DND-41 (cell line): ENCODE results near the gene KDM6A.

Experiments
- ATAC-seq: fragments of 200-7000 bp; cut with Tn5 transposase; 3 replicates; pipeline ENCODE4 v1.9.1; 2021; ENCODE audit warnings: low read depth; ENCODE audit not compliant: insufficient read depth
- DNase-seq: peaks from one replicate; pipeline ENCODE4 v3.0.0-alpha.2; 2020
- H2AFZ ChIP-seq: 2 replicates; pipeline ENCODE4 v1.6.0; 2012; ENCODE audit warnings: low read depth, low read length
- H3K27ac ChIP-seq: 2 replicates; pipeline ENCODE4 v1.5.1; 2012; ENCODE audit warnings: low read length, inconsistent platforms
- H3K27me3 ChIP-seq: fragments of 200-600 bp; sonication (generic); 2 replicates; pipeline ENCODE4 v1.6.0; 2012; ENCODE audit warnings: low read length, mild to moderate bottlenecking, inconsistent platforms; ENCODE audit not compliant: insufficient read depth, poor library complexity
- H3K36me3 ChIP-seq: 2 replicates; pipeline ENCODE4 v1.5.1; 2012; ENCODE audit warnings: low read length, inconsistent platforms; ENCODE audit not compliant: insufficient read depth
- H3K4me1 ChIP-seq: 2 replicates; pipeline ENCODE4 v1.5.1; 2012; ENCODE audit warnings: mild to moderate bottlenecking, low read length; ENCODE audit not compliant: insufficient read depth
- H3K4me2 ChIP-seq: 2 replicates; pipeline ENCODE4 v1.6.0; 2012; ENCODE audit warnings: mild to moderate bottlenecking, moderate library complexity, low read length, inconsistent platforms; ENCODE audit not compliant: insufficient read depth
- H3K4me3 ChIP-seq, 2 experiments: fragments of 200-600 bp in 1 of 2; shearing (Covaris generic) in 1 of 2; 2 replicates each; pipeline ENCODE4 v1.5.1; 2012 to 2016; ENCODE audit warnings: inconsistent platforms in 2 of 2, low read length in 2 of 2, mild to moderate bottlenecking in 2 of 2, low read depth in 1 of 2, moderate library complexity in 1 of 2
- H3K79me2 ChIP-seq: 2 replicates; pipeline ENCODE4 v1.6.0; 2012; ENCODE audit warnings: low read length, inconsistent platforms; ENCODE audit not compliant: insufficient read depth
- H3K9ac ChIP-seq: 2 replicates; pipeline ENCODE4 v1.6.0; 2012; ENCODE audit warnings: low read depth, mild to moderate bottlenecking, inconsistent platforms, low read length, moderate library complexity
- H3K9me3 ChIP-seq: 2 replicates; pipeline ENCODE4 v1.5.1; 2012; ENCODE audit warnings: low read length, moderate library complexity, mild to moderate bottlenecking, inconsistent platforms; ENCODE audit not compliant: insufficient read depth, severe bottlenecking
- H4K20me1 ChIP-seq: 2 replicates; pipeline ENCODE4 v1.6.0; 2012; ENCODE audit warnings: low read length; ENCODE audit not compliant: insufficient read depth
- CTCF ChIP-seq: IDR thresholded peaks from 2 replicates; pipeline ENCODE4 v1.5.1; 2012; ENCODE audit warnings: borderline replicate concordance, low read length, moderate library complexity, mild to moderate bottlenecking; ENCODE audit not compliant: poor library complexity, severe bottlenecking; ENCODE audit errors: extremely low read depth
- EZH2 ChIP-seq: IDR thresholded peaks from 3 replicates; pipeline ENCODE4 v1.6.1; 2012; ENCODE audit warnings: borderline replicate concordance, low read depth, mild to moderate bottlenecking, moderate library complexity, low read length, inconsistent platforms; ENCODE audit not compliant: severe bottlenecking

The KDM6A gene

GRCh38 chrX:45009371-45010000 lies 136.5 kb downstream of the KDM6A start:
- Histone ChIP-seq H3K27ac (no peak overlapping the region), H4K20me1 (peaks cover 3% of the 10 kb centered on the region; the same call in 1 of the 2 replicates), H3K9me3 (no peaks in the 10 kb centered on the region), H3K4me1 (no peaks in the 10 kb centered on the region), H3K27me3 (no peaks in the 10 kb centered on the region), H3K36me3 (no peaks in the 10 kb centered on the region; the same call in 1 of the 2 replicates), H3K79me2 (peaks cover 60% of the 10 kb centered on the region), H2AFZ (no peak overlapping the region), H3K9ac (no peak overlapping the region), H3K4me3 (no peak overlapping the region), H3K4me2 (no peak overlapping the region)
- TF ChIP-seq CTCF (no peak), EZH2 (no peak)
- ATAC-seq = no peak
- DNase-seq = no peak

GRCh38 chrX:45011131-45011530 lies 138.1 kb downstream of the KDM6A start:
- ATAC-seq = no peak
- H3K4me2 ChIP-seq = no peak overlapping the region
- H3K27ac ChIP-seq = no peak overlapping the region

GRCh38 chrX:45011597-45011996 lies 138.6 kb downstream of the KDM6A start:
- Histone ChIP-seq H3K27ac (no peak overlapping the region), H3K4me2 (no peak overlapping the region), H3K9ac (no peak overlapping the region), H3K4me3 (no peak overlapping the region), H3K4me1 (no peaks in the 10 kb centered on the region), H2AFZ (no peak overlapping the region), H4K20me1 (peaks cover 3% of the 10 kb centered on the region; the same call in 1 of the 2 replicates), H3K9me3 (no peaks in the 10 kb centered on the region), H3K79me2 (peaks cover 57% of the 10 kb centered on the region), H3K36me3 (no peaks in the 10 kb centered on the region; the same call in 1 of the 2 replicates), H3K27me3 (no peaks in the 10 kb centered on the region)
- ATAC-seq (no peak), DNase-seq (no peak)
- TF ChIP-seq CTCF (no peak), EZH2 (no peak)

More at GRCh38 chrX:45011131-45011530, 138.1 kb downstream of the KDM6A start:
- Histone ChIP-seq H3K79me2 (peaks cover 61% of the 10 kb centered on the region), H2AFZ (no peak overlapping the region), H3K9me3 (no peaks in the 10 kb centered on the region), H3K4me1 (no peaks in the 10 kb centered on the region), H3K4me3 (no peak overlapping the region), H3K36me3 (no peaks in the 10 kb centered on the region; the same call in 1 of the 2 replicates), H4K20me1 (peaks cover 3% of the 10 kb centered on the region; the same call in 1 of the 2 replicates), H3K27me3 (no peaks in the 10 kb centered on the region), H3K9ac (no peak overlapping the region)
- TF ChIP-seq CTCF (no peak), EZH2 (no peak)
- DNase-seq = no peak

- Histone ChIP-seq H3K9me3 (no peaks in the 10 kb centered on the region), H3K4me1 (no peaks in the 10 kb centered on the region), H3K9ac (no peak overlapping the region), H4K20me1 (no peaks in the 10 kb centered on the region; the same call in 1 of the 2 replicates), H3K79me2 (peaks cover 65% of the 10 kb centered on the region), H3K4me2 (no peak overlapping the region), H3K36me3 (no peaks in the 10 kb centered on the region), H2AFZ (no peak overlapping the region), H3K27me3 (no peaks in the 10 kb centered on the region), H3K4me3 (no peak overlapping the region), H3K27ac (no peak overlapping the region)
- DNase-seq (no peak), ATAC-seq (no peak)
- no peak for TF ChIP-seq EZH2
- TF ChIP-seq CTCF = no peak
Observed at GRCh38 chrX:45017946-45018345, 145.0 kb downstream of the KDM6A start.
